Renal pelvis (tissue), 4 donors: ENCODE data around the gene GALE. TPM values are rescaled to one million over a fixed set of nuclear protein-coding genes. Genes with fewer than 3 reads are reported as not detected.

Experiments
- DNase-seq: peaks from one replicate; pipeline ENCODE4 v3.0.0-alpha.2; 2013
- polyA plus RNA-seq, 3 donors: library from polyadenylated mRNA; unstranded; fragments of 120-200 nt; gene quantifications; one replicate each; pipeline ENCODE4 v1.2.1, GENCODE V29; 2013; ENCODE audit not compliant: insufficient read length in 3 of 3

The GALE gene
- polyA plus RNA-seq, 3 donors, result 38.2 to 44.2 (median 38.9) TPM

DNA sequence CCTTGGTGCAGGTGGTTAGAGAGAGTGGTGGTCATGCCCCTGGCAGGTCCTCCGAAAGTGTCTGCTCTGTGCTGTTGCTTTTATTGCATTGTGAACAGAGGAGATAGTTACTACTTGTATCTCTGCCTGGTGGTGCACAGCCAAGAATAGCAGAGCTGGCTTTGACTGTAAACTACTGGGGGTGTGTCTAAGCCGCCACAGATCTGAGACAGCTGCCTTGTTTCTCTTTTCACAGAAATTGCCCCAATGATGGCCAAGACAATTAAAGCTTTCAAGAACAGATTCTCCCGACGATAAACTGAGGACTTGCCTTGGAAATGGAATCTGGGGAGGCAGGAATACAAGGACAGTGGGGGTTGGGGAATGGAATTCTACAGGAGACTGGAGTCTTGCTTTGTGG lies 41.3 kb downstream of the GALE start:
- DNase-seq, result no peak

DNA sequence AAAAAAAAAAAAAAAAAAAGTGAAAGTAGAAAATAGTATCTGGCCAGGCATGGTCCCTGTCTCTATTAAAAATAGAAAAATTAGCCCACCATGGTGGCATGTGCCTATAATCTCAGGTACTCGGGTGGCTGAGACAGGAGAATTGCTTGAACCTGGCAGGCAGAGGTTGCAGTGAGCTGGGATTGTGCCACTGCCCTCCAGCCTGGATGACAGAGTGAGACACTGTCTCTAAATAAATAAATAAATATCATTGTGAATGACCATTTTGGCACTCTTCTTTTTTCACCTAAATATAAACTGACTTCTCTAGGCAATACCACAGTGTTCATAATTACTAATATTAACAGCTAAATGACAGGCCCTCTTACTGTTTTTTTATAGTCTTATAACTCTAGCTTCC lies 42.7 kb downstream of the GALE start:
- no peak for DNase-seq

DNA sequence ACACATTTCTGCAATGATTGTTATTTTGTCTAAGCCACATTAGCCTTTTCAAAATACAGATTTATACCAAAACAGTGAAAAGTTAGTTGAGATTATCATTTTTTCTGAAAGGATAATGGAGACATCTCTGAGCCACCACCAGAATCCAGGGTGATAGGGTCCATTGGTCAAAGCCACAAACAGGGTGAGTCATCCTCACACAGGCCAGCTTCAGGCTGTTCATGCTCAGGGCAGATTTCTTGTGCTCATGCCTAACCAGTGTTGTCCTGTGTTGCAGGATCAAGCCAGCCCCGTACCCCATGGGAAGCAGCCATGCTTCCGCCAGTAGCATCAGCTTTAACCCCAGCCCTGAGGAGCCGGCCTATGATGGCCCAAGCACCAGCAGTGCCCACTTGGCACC lies 43.9 kb downstream of the GALE start:
- no peak for DNase-seq

DNA sequence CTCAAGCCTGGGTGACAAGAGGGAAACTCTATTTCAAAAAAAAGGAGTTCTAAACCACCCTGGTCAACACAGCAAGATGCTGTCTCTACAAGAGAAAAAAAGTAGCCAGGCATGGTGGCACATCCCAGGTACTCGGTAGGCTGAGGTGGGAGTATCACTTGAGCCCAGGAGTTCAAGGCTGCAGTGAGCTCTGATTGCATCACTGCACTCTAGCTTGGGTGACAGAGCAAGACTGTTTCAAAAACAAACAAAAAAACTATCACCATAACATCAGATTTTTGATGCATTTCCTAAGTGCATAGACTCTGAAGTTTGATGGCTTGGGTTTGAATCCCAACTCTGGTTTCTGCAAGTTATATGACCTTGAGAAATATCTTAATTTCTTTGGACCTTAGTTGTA lies 47.6 kb downstream of the GALE start:
- DNase-seq, result no peak

DNA sequence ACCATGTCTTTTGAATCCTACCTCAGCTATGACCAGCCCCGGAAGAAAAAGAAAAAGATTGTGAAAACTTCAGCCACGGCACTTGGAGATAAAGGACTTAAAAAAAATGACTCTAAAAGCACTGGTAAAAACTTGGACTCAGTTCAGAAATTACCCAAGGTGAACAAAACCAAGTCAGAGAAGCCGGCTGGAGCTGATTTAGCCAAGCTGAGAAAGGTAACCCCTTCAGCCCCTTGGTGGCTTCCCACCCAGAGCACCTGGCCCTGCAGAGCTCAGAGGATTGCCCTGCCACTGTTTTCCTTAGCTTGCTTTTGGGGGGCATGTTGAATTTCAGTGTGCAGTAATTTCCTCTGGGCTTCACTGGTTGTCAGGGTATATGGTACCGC lies 48.7 kb downstream of the GALE start:
- no peak for DNase-seq

DNA sequence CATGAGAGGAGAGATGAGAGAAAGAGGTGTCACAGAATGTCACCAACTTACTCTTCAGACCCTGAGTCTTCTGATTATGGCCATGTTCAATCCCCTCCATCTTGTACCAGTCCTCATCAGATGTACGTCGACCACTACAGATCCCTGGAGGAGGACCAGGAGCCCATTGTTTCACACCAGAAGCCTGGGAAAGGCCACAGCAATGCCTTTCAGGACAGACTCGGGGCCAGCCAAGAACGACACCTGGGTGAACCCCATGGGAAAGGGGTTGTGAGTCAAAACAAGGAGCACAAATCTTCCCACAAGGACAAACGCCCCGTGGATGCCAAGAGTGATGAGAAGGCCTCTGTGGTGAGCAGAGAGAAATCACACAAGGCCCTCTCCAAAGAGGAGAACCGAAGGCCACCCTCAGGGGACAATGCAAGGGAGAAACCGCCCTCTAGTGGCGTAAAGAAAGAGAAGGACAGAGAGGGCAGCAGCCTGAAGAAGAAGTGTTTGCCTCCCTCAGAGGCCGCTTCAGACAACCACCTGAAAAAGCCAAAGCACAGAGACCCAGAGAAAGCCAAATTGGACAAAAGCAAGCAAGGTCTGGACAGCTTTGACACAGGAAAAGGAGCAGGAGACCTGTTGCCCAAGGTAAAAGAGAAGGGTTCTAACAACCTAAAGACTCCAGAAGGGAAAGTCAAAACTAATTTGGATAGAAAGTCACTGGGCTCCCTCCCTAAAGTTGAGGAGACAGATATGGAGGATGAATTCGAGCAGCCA lies 49.3 kb downstream of the GALE start:
- DNase-seq, result peak; percentile 30

DNA sequence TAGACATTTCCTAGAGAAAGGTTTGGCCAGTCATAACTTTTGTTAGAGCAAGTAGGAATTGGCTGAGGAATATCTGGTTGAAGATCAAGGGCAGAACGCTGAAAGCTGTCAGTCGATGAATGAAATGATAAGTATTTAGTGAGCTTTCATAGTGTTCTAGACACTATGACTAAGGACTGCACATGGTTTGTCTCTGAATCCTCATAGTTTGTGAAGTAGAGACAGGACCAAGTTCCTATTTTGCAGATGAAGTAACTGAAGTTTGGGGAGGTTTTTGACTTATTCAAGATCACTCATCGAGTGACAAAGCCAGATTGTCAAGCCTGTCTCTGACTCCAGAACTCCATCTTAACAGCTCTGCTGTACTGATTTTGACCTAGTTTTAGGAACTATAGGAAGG lies 52.5 kb downstream of the GALE start:
- no peak for DNase-seq

Other genes starting within 250 kb of the GALE start
- 100 to 1,000 TPM; 319 to 396 (median 378) TPM for gene ID3, start 241.3 kb downstream of the GALE start, polyA plus RNA-seq
- 1,000 to 10,000 TPM; 2,047 to 2,741 (median 2,177) TPM for gene RPL11, start 108.9 kb downstream of the GALE start, polyA plus RNA-seq
- gene ELOA, start 57.3 kb downstream of the GALE start, polyA plus RNA-seq, result 10 to 100 TPM; 34.3 to 38.2 (median 36.0) TPM
- gene PITHD1, start 22.3 kb downstream of the GALE start, polyA plus RNA-seq, result 10 to 100 TPM; 59.4 to 63.3 (median 60.3) TPM
- gene LYPLA2, start 9.6 kb downstream of the GALE start, polyA plus RNA-seq, result 10 to 100 TPM; 72.4 to 87.2 (median 78.9) TPM
- 10 to 100 TPM; 74.2 to 86.7 (median 76.9) TPM for gene HMGCL, start 24.7 kb upstream of the GALE start, polyA plus RNA-seq
- gene FUCA1, start 67.5 kb upstream of the GALE start, polyA plus RNA-seq, result 10 to 100 TPM; 35.3 to 40.4 (median 40.0) TPM
- under 1 TPM; 0.12 to 0.17 (median 0.14) TPM for gene CNR2, start 112.6 kb upstream of the GALE start, polyA plus RNA-seq
- gene PNRC2, start 159.1 kb upstream of the GALE start, polyA plus RNA-seq, result 100 to 1,000 TPM; 213 to 233 (median 214) TPM
- gene SRSF10, start 179.6 kb upstream of the GALE start, polyA plus RNA-seq, result 100 to 1,000 TPM; 180 to 269 (median 237) TPM